ENCODE results near the gene CLBA1. TPM values are rescaled to one million over a fixed set of nuclear protein-coding genes. Genes with fewer than 3 reads are reported as not detected.
"Not testable (repeated sequence)": the region's sequence is repeated elsewhere in the genome, so short reads cannot be mapped to it uniquely, and the experiment has no call there.

CLBA1 gene
- total and polyA plus RNA-seq, 5 donors from 2014 or later = 0.32 to 1.1 (median 0.92) TPM; not detected in 1

DNA sequence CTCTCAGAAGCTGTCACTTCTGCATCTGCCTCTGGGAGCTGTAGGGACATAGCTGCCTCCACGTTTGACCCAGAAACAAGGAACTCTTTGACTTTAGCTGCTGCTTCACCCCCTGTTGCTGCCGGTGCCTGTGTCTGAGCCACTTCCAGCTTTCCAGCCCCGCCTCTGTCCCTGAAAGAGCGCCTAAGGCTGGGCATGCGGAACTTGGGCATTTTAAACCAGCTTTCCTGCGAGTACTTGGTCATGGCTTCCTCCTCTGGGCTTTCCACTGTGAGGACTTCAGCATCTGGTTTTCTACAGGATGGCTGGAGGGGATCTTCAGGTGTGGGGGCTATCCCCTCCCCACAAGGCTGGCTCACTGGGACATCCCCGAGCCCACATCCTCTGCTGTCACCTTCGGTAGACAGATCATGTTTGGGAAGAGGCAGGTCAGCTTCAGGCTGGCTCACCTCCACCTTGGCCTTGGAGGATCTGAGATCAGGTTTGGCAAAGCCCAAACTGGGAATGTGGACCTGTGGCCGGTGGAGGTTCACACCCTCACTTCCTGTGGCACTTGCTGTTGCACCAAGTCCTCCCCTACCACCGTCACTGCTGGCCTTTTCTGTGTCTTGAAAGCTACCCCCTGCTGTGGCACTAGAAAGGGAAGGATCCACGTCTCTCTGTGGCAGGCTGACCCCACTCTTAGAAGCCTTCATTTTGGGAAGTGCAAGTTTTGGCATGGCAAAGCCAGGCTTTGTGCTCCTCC is 45.8 kb upstream of the CLBA1 start:
- ATAC-seq (ENCODE audit: low read depth in 2 of 2) (no peak), DNase-seq (no peak)
- Histone ChIP-seq H3K4me1 (ENCODE audit: control insufficient read depth, insufficient read depth, low read length, poor library complexity, severe bottlenecking) (no peaks in the 10 kb centered on the region), H3K36me3 (ENCODE audit: control insufficient read depth, insufficient read depth, low read length) (no peaks in the 10 kb centered on the region), H3K9me3 (ENCODE audit: control insufficient read depth in 2 of 2, low read length in 2 of 2) (no peaks in the 10 kb centered on the region), H3K4me3 (ENCODE audit: low read depth, low read length) (no peak overlapping the region), H3K27ac (ENCODE audit: insufficient read depth, low read length, poor library complexity, severe bottlenecking) (no peak overlapping the region), H3K27me3 (ENCODE audit: control insufficient read depth, insufficient read depth, low read length) (no peaks in the 10 kb centered on the region)
- Mint-ChIP-seq H3K4me3 (no peak overlapping the region), H3K4me1 (peaks cover 0 to under 1% (median 0%) of the 10 kb centered on the region in 4 donors), H3K9me3 (no peaks in the 10 kb centered on the region), H3K36me3 (no peaks in the 10 kb centered on the region), H3K27me3 (peaks cover 30% of the 10 kb centered on the region), H3K27ac (no peak overlapping the region)

DNA sequence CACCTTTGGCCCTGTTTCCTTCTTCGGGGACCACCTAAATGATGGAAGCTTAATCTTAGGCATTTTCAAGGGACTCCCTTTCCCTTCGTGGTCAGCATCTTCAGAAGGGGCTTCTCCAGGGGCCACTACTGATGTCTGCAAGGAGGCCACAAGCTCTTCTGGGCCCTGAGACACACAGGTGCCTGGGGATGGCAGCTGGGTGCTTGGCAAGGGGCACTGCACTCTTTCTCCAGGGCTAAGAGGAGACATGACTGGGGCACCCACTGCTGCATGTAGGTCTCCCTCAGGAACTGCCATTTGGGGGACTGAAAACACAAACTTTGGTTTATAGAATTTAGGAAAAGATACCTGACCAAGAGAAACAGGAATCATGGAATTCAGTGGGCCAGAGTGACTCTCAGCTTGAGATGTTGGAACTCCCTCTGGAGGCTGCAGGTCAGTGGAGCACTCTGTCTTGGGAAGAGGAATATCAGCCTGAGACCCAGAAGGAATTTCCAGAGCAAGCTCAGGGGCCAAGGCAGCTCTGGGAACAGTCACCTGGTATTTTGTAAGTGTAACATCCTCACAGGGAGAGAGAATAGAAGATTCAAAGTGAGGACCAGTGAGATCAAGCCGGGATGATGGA is 45.0 kb upstream of the CLBA1 start:
- H3K27ac Mint-ChIP-seq = no peak overlapping the region

DNA sequence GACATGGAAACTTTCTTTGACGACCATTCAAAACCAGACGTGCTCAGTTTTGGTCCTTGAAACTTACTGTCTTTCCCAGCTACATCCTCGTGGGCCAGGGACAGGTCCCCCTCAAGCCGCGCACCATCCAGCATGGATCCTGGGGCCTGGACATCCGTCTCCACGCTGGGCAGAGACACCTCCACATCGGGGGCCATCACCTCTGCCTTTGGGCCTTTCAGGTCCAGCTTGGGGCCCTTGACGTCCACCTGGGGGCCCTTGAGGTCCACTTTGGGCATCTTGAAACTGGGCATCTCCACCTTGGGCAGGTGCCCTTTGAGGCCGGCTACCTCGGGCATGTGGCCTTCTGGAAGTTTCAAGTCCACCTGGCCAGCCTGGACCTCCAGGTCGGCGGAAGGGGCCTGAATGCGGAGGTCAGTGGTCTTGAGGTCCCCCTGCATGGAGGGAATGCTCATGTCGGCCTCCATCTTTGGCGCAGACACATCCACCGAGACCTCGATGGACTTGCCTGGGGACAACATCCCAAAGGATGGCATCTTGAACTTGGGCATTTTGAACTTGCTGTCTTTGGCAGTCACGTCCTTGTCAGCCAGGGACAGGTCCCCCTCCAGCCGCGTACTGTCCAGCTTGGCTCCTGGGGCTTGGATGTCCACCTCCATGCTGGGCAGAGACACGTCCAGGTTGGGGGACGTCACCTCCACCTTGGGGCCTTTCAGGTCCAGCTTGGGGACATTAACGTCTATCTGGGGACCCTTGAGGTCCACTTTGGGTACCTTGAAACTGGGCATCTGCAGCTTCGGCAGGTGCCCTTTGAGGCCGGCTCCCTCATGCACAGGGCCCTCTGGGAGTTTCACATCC is 43.9 kb upstream of the CLBA1 start:
- Mint-ChIP-seq H3K4me1 (no peaks in the 10 kb centered on the region), H3K27me3 (peaks cover 21% of the 10 kb centered on the region), H3K27ac (no peak overlapping the region), H3K36me3 (no peaks in the 10 kb centered on the region), H3K4me3 (no peak overlapping the region), H3K9me3 (no peaks in the 10 kb centered on the region)
- H3K4me1 ChIP-seq (ENCODE audit: control insufficient read depth, insufficient read depth, low read length, poor library complexity, severe bottlenecking) = no peaks in the 10 kb centered on the region
- no peaks in the 10 kb centered on the region for H3K36me3 ChIP-seq (ENCODE audit: control insufficient read depth, insufficient read depth, low read length)
- H3K9me3 ChIP-seq (ENCODE audit: control insufficient read depth in 2 of 2, low read length in 2 of 2) = no peaks in the 10 kb centered on the region
- no peaks in the 10 kb centered on the region for H3K27me3 ChIP-seq (ENCODE audit: control insufficient read depth, insufficient read depth, low read length)
- DNase-seq = no peak
- no peak overlapping the region for H3K4me3 ChIP-seq (ENCODE audit: low read depth, low read length)
- H3K27ac ChIP-seq (ENCODE audit: insufficient read depth, low read length, poor library complexity, severe bottlenecking) = no peak overlapping the region
- no peak for ATAC-seq (ENCODE audit: low read depth in 2 of 2)

More for the DNA sequence above, 45.0 kb upstream of the CLBA1 start:
- Histone ChIP-seq H3K4me1 (ENCODE audit: control insufficient read depth, insufficient read depth, low read length, poor library complexity, severe bottlenecking) (no peaks in the 10 kb centered on the region), H3K36me3 (ENCODE audit: control insufficient read depth, insufficient read depth, low read length) (no peaks in the 10 kb centered on the region), H3K4me3 (ENCODE audit: low read depth, low read length) (no peak overlapping the region), H3K27me3 (ENCODE audit: control insufficient read depth, insufficient read depth, low read length) (no peaks in the 10 kb centered on the region), H3K27ac (ENCODE audit: insufficient read depth, low read length, poor library complexity, severe bottlenecking) (no peak overlapping the region), H3K9me3 (ENCODE audit: control insufficient read depth in 2 of 2, low read length in 2 of 2) (no peaks in the 10 kb centered on the region)
- Mint-ChIP-seq H3K36me3 (no peaks in the 10 kb centered on the region), H3K27me3 (peaks cover 26% of the 10 kb centered on the region), H3K4me3 (no peak overlapping the region), H3K4me1 (no peaks in the 10 kb centered on the region), H3K9me3 (no peaks in the 10 kb centered on the region)
- DNase-seq (no peak), ATAC-seq (ENCODE audit: low read depth in 2 of 2) (no peak)

DNA sequence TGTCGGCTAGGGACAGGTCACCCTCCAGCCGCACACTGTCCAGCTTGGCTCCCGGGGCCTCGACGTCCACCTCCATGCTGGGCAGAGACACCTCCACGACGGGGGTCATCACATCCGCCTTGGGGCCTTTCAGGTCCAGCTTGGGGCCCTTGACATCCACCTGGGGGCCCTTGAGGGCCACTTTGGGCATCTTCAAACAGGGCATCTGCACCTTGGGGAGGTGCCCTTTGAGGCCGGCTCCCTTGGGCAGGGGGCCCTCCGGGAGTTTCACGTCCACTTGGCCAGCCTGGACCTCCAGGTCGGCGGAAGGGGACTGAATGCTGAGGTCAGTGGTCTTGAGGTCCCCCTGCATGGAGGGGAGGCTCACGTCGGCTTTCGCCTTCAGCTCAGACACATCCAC is 43.0 kb upstream of the CLBA1 start:
- Histone ChIP-seq H3K9me3 (ENCODE audit: control insufficient read depth in 2 of 2, low read length in 2 of 2) (no peaks in the 10 kb centered on the region), H3K36me3 (ENCODE audit: control insufficient read depth, insufficient read depth, low read length) (no peaks in the 10 kb centered on the region), H3K4me1 (ENCODE audit: control insufficient read depth, insufficient read depth, low read length, poor library complexity, severe bottlenecking) (no peaks in the 10 kb centered on the region), H3K4me3 (ENCODE audit: low read depth, low read length) (no peak overlapping the region), H3K27me3 (ENCODE audit: control insufficient read depth, insufficient read depth, low read length) (no peaks in the 10 kb centered on the region), H3K27ac (ENCODE audit: insufficient read depth, low read length, poor library complexity, severe bottlenecking) (no peak overlapping the region)
- H3K27me3 Mint-ChIP-seq = peaks cover 15% of the 10 kb centered on the region
- H3K4me1 Mint-ChIP-seq = no peaks in the 10 kb centered on the region
- H3K36me3 Mint-ChIP-seq = no peaks in the 10 kb centered on the region
- no peak overlapping the region for H3K4me3 Mint-ChIP-seq
- no peaks in the 10 kb centered on the region for H3K9me3 Mint-ChIP-seq
- no peak for DNase-seq
- no peak for ATAC-seq (ENCODE audit: low read depth in 2 of 2)
- no peak overlapping the region for H3K27ac Mint-ChIP-seq

DNA sequence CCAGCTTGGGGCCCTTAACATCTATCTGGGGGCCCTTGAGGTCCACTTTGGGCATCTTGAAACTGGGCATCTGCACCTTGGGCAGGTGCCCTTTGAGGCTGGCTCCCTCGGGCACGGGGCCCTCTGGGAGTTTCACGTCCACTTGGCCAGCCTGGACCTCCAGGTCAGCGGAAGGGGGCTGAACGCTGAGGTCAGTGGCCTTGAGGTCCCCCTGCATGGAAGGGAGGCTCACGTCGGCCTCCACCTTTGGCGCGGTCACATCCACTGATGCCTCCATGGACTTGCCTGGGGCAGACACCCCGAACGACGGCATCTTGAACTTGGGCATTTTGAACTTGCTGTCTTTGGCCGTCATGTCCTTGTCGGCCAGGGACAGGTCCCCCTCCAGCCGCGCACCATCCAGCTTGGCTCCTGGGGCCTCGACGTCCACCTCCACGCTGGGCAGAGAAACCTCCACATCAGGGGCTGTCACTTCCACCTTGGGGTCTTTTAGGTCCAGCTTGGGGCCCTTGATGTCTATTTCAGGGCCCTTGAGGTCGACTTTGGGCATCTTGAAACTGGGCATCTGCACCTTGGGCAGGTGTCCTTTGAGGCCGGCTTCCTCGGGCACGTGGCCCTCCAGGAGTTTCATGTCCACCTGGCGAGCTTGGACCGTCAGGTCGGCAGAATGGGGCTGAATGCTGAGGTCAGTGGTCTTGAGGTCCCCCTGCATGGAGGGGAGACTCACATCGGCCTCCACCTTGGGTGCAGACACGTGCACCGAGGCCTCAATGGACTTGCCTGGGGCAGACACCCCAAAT is 42.2 kb upstream of the CLBA1 start:
- not testable (repeated sequence) for ATAC-seq (ENCODE audit: low read depth in 2 of 2); H3K4me1 ChIP-seq (ENCODE audit: control insufficient read depth, insufficient read depth, low read length, poor library complexity, severe bottlenecking); H3K4me3 ChIP-seq (ENCODE audit: low read depth, low read length); H3K4me1 Mint-ChIP-seq; H3K27ac ChIP-seq (ENCODE audit: insufficient read depth, low read length, poor library complexity, severe bottlenecking); H3K9me3 Mint-ChIP-seq; DNase-seq; H3K36me3 Mint-ChIP-seq; H3K27me3 ChIP-seq (ENCODE audit: control insufficient read depth, insufficient read depth, low read length); H3K27ac Mint-ChIP-seq; H3K27me3 Mint-ChIP-seq; H3K36me3 ChIP-seq (ENCODE audit: control insufficient read depth, insufficient read depth, low read length); H3K4me3 Mint-ChIP-seq; H3K9me3 ChIP-seq (ENCODE audit: control insufficient read depth in 2 of 2, low read length in 2 of 2)

DNA sequence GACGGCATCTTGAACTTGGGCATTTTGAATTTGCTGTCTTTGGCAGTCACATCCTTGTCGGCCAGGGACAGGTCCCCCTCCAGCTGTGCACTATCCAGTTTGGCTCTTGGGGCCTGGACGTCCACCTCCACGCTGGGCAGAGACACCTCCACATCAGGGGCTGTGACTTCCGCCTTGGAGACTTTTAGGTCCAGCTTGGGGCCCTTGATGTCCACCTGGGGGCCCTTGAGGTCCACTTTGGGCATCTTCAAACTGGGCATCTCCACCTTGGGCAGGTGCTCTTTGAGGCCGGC is 41.6 kb upstream of the CLBA1 start:
- H3K9me3 ChIP-seq (ENCODE audit: control insufficient read depth in 2 of 2, low read length in 2 of 2); H3K4me1 Mint-ChIP-seq: not testable (repeated sequence)

DNA sequence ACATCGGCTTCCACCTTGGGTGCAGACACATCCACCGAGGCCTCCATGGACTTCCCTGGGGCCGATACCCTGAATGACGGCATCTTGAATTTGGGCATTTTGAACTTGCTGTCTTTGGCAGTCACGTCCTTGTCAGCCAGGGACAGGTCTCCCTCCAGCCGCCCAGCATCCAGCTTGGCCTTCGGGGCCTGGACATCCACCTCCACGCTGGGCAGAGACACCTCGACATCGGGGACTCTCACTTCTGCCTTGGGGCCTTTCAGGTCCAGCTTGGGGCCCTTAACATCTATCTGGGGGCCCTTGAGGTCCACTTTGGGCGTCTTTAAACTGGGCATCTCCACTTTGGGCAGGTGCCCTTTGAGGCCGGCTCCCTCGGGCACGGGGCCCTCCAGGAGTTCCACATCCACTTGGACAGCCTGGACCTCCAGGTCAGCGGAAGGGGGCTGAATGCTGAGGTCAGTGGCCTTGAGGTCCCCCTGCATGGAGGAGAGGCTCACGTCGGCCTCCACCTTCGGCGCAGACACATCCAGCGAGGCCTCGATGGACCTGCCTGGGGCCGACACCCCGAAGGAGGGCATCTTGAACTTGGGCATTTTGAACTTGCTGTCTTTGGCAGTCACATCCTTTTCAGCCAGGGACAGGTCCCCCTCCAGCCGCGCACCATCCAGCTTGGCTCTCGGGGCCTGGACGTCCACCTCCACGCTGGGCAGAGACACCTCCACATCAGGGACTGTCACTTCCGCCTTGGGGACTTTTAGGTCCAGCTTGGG is 41.0 kb upstream of the CLBA1 start:
- H3K27me3 Mint-ChIP-seq; H3K4me1 Mint-ChIP-seq; H3K27ac Mint-ChIP-seq; H3K4me3 ChIP-seq (ENCODE audit: low read depth, low read length); H3K27ac ChIP-seq (ENCODE audit: insufficient read depth, low read length, poor library complexity, severe bottlenecking); H3K4me3 Mint-ChIP-seq; H3K27me3 ChIP-seq (ENCODE audit: control insufficient read depth, insufficient read depth, low read length); H3K9me3 Mint-ChIP-seq; H3K4me1 ChIP-seq (ENCODE audit: control insufficient read depth, insufficient read depth, low read length, poor library complexity, severe bottlenecking); H3K36me3 Mint-ChIP-seq; ATAC-seq (ENCODE audit: low read depth in 2 of 2); H3K36me3 ChIP-seq (ENCODE audit: control insufficient read depth, insufficient read depth, low read length); DNase-seq; H3K9me3 ChIP-seq (ENCODE audit: control insufficient read depth in 2 of 2, low read length in 2 of 2): not testable (repeated sequence)

More for the DNA sequence above, 41.6 kb upstream of the CLBA1 start:
- DNase-seq; H3K4me3 Mint-ChIP-seq; H3K4me3 ChIP-seq (ENCODE audit: low read depth, low read length); H3K4me1 ChIP-seq (ENCODE audit: control insufficient read depth, insufficient read depth, low read length, poor library complexity, severe bottlenecking); H3K27ac ChIP-seq (ENCODE audit: insufficient read depth, low read length, poor library complexity, severe bottlenecking); H3K36me3 ChIP-seq (ENCODE audit: control insufficient read depth, insufficient read depth, low read length); H3K27me3 ChIP-seq (ENCODE audit: control insufficient read depth, insufficient read depth, low read length); H3K27ac Mint-ChIP-seq; ATAC-seq (ENCODE audit: low read depth in 2 of 2); H3K9me3 Mint-ChIP-seq; H3K27me3 Mint-ChIP-seq; H3K36me3 Mint-ChIP-seq: not testable (repeated sequence)
